SH-SY5Y (cell line): Measurements from ENCODE around the gene KIAA1958.

Experiments
- GATA2 ChIP-seq: IDR thresholded peaks from 2 replicates; pipeline ENCODE4 v1.6.1; 2011; ENCODE audit warnings: mild to moderate bottlenecking, low read depth, low read length
- GATA3 ChIP-seq: IDR thresholded peaks from 2 replicates; pipeline ENCODE4 v1.6.1; 2011; ENCODE audit warnings: low read depth, mild to moderate bottlenecking, low read length, moderate library complexity

DNA sequence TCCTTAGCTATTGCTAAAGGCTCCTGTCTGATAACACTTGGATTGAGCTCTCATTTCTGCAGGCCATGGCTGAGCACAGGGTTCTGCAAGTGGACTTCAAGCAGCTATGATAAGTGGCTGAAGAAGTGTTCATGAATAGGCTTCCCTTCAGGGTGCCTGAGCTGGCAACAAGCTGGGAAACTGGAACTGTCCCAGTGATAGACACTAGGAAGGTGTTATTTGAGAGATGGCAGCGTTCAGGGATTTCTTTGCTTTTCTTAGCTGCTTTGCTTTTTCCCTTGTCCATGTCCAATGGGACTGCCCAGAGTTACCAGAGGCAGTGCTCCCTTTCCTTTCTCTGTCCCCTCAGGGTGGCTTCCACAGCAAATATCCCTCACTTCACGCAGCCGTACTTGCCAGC is 155.5 kb downstream of the KIAA1958 start:
- TF ChIP-seq GATA2 (no peak), GATA3 (no peak)
